ENCODE measurements around the gene CD6.

CD6 gene

GRCh38 chr11:60942219-60942618 is 29.3 kb upstream of the CD6 start:
- no peak overlapping the region for H2BK120ac ChIP-seq (ENCODE audit: low read depth, low read length)
- no peak for DNase-seq
- H4K8ac ChIP-seq (ENCODE audit: low read depth, low read length), result no peak overlapping the region
- H4K5ac ChIP-seq (ENCODE audit: low read length), result no peak overlapping the region
- H3K79me2 ChIP-seq (ENCODE audit: control insufficient read depth, insufficient read depth, low read length), result no peaks in the 10 kb centered on the region
- no peak overlapping the region for H3K4me3 ChIP-seq (ENCODE audit: low read length)
- H3K9ac ChIP-seq (ENCODE audit: low read length), result no peak overlapping the region
- H3K56ac ChIP-seq (ENCODE audit: low read length), result no peak overlapping the region
- H3K23ac ChIP-seq (ENCODE audit: low read length), result no peak overlapping the region
- no peak overlapping the region for H3K27ac ChIP-seq (ENCODE audit: low read depth, low read length)
- no peak overlapping the region for H3K4ac ChIP-seq (ENCODE audit: low read depth, low read length)
- H3K4me1 ChIP-seq (ENCODE audit: control insufficient read depth, low read depth, low read length), result no peaks in the 10 kb centered on the region
- no peak overlapping the region for H3K4me2 ChIP-seq (ENCODE audit: low read length)
- H2AK5ac ChIP-seq (ENCODE audit: low read length), result no peak overlapping the region
- no peak overlapping the region for H3K18ac ChIP-seq (ENCODE audit: low read length)
- H3K36me3 ChIP-seq (ENCODE audit: control insufficient read depth, insufficient read depth, low read length), result no peaks in the 10 kb centered on the region
- no peaks in the 10 kb centered on the region for H3K27me3 ChIP-seq (ENCODE audit: insufficient read depth, low read length, poor library complexity)
- H3K79me1 ChIP-seq (ENCODE audit: low read length), result no peaks in the 10 kb centered on the region
- H2BK5ac ChIP-seq (ENCODE audit: low read length), result no peak overlapping the region
- no peak overlapping the region for H2BK15ac ChIP-seq (replicated peaks; ENCODE audit: low read depth)
- no CpG with 5 or more reads among the region's 4 CpGs for WGBS (ENCODE audit: extremely low coverage, insufficient coverage, low lambda C conversion rate)

- H3K4ac ChIP-seq (ENCODE audit: low read depth, low read length), result no peak overlapping the region
- no peak overlapping the region for H3K56ac ChIP-seq (ENCODE audit: low read length)
- H3K27me3 ChIP-seq (ENCODE audit: insufficient read depth, low read length, poor library complexity), result no peaks in the 10 kb centered on the region
- H4K5ac ChIP-seq (ENCODE audit: low read length), result no peak overlapping the region
- H3K23ac ChIP-seq (ENCODE audit: low read length), result no peak overlapping the region
- no peak overlapping the region for H2BK15ac ChIP-seq (replicated peaks; ENCODE audit: low read depth)
- no peaks in the 10 kb centered on the region for H3K79me2 ChIP-seq (ENCODE audit: control insufficient read depth, insufficient read depth, low read length)
- H3K27ac ChIP-seq (ENCODE audit: low read depth, low read length), result no peak overlapping the region
- no peak overlapping the region for H2BK120ac ChIP-seq (ENCODE audit: low read depth, low read length)
- no peak for DNase-seq
- no CpG with 5 or more reads among the region's 9 CpGs for WGBS (ENCODE audit: extremely low coverage, insufficient coverage, low lambda C conversion rate)
- H3K9ac ChIP-seq (ENCODE audit: low read length), result no peak overlapping the region
- no peak overlapping the region for H2AK5ac ChIP-seq (ENCODE audit: low read length)
- no peaks in the 10 kb centered on the region for H3K4me1 ChIP-seq (ENCODE audit: control insufficient read depth, low read depth, low read length)
- H3K36me3 ChIP-seq (ENCODE audit: control insufficient read depth, insufficient read depth, low read length), result no peaks in the 10 kb centered on the region
- H2BK5ac ChIP-seq (ENCODE audit: low read length), result no peak overlapping the region
- no peak overlapping the region for H3K4me3 ChIP-seq (ENCODE audit: low read length)
- H3K79me1 ChIP-seq (ENCODE audit: low read length), result no peaks in the 10 kb centered on the region
- no peak overlapping the region for H3K4me2 ChIP-seq (ENCODE audit: low read length)
- no peak overlapping the region for H4K8ac ChIP-seq (ENCODE audit: low read depth, low read length)
- no peak overlapping the region for H3K18ac ChIP-seq (ENCODE audit: low read length)
Measured at GRCh38 chr11:60942970-60943565, 28.4 kb upstream of the CD6 start.

- no peaks in the 10 kb centered on the region for H3K27me3 ChIP-seq (ENCODE audit: insufficient read depth, low read length, poor library complexity)
- H4K5ac ChIP-seq (ENCODE audit: low read length), result no peak overlapping the region
- H3K4me1 ChIP-seq (ENCODE audit: control insufficient read depth, low read depth, low read length), result no peaks in the 10 kb centered on the region
- H3K27ac ChIP-seq (ENCODE audit: low read depth, low read length), result no peak overlapping the region
- no peak overlapping the region for H3K18ac ChIP-seq (ENCODE audit: low read length)
- no peak overlapping the region for H3K9ac ChIP-seq (ENCODE audit: low read length)
- no peak overlapping the region for H3K56ac ChIP-seq (ENCODE audit: low read length)
- no peak overlapping the region for H3K4me3 ChIP-seq (ENCODE audit: low read length)
- no peaks in the 10 kb centered on the region for H3K79me2 ChIP-seq (ENCODE audit: control insufficient read depth, insufficient read depth, low read length)
- H3K23ac ChIP-seq (ENCODE audit: low read length), result no peak overlapping the region
- no peak overlapping the region for H2AK5ac ChIP-seq (ENCODE audit: low read length)
- no peak overlapping the region for H2BK15ac ChIP-seq (replicated peaks; ENCODE audit: low read depth)
- no peaks in the 10 kb centered on the region for H3K79me1 ChIP-seq (ENCODE audit: low read length)
- WGBS (ENCODE audit: extremely low coverage, insufficient coverage, low lambda C conversion rate), result no CpG with 5 or more reads among the region's 11 CpGs
- DNase-seq, result peak; percentile 59
- H2BK5ac ChIP-seq (ENCODE audit: low read length), result no peak overlapping the region
- no peak overlapping the region for H4K8ac ChIP-seq (ENCODE audit: low read depth, low read length)
- H2BK120ac ChIP-seq (ENCODE audit: low read depth, low read length), result no peak overlapping the region
- H3K4ac ChIP-seq (ENCODE audit: low read depth, low read length), result no peak overlapping the region
- H3K36me3 ChIP-seq (ENCODE audit: control insufficient read depth, insufficient read depth, low read length), result no peaks in the 10 kb centered on the region
- H3K4me2 ChIP-seq (ENCODE audit: low read length), result no peak overlapping the region
Measured at GRCh38 chr11:60944490-60945294, 26.8 kb upstream of the CD6 start.

GRCh38 chr11:60945295-60945667 is 26.2 kb upstream of the CD6 start:
- Histone ChIP-seq H3K27ac (ENCODE audit: low read depth, low read length) (no peak overlapping the region), H2BK5ac (ENCODE audit: low read length) (no peak overlapping the region), H3K56ac (ENCODE audit: low read length) (no peak overlapping the region), H3K23ac (ENCODE audit: low read length) (no peak overlapping the region), H3K79me1 (ENCODE audit: low read length) (no peaks in the 10 kb centered on the region), H2BK120ac (ENCODE audit: low read depth, low read length) (no peak overlapping the region), H3K36me3 (ENCODE audit: control insufficient read depth, insufficient read depth, low read length) (no peaks in the 10 kb centered on the region), H3K18ac (ENCODE audit: low read length) (no peak overlapping the region), H4K5ac (ENCODE audit: low read length) (no peak overlapping the region), H3K9ac (ENCODE audit: low read length) (no peak overlapping the region), H3K4me1 (ENCODE audit: control insufficient read depth, low read depth, low read length) (no peaks in the 10 kb centered on the region), H3K27me3 (ENCODE audit: insufficient read depth, low read length, poor library complexity) (no peaks in the 10 kb centered on the region), H3K4me2 (ENCODE audit: low read length) (no peak overlapping the region), H2BK15ac (replicated peaks; ENCODE audit: low read depth) (no peak overlapping the region), H3K4me3 (ENCODE audit: low read length) (no peak overlapping the region), H3K4ac (ENCODE audit: low read depth, low read length) (no peak overlapping the region), H2AK5ac (ENCODE audit: low read length) (no peak overlapping the region), H4K8ac (ENCODE audit: low read depth, low read length) (no peak overlapping the region), H3K79me2 (ENCODE audit: control insufficient read depth, insufficient read depth, low read length) (no peaks in the 10 kb centered on the region)
- WGBS (ENCODE audit: extremely low coverage, insufficient coverage, low lambda C conversion rate), result no CpG with 5 or more reads among the region's 5 CpGs
- DNase-seq, result no peak

GRCh38 chr11:60946601-60947264 is 24.7 kb upstream of the CD6 start:
- no CpG with 5 or more reads among the region's 15 CpGs for WGBS (ENCODE audit: extremely low coverage, insufficient coverage, low lambda C conversion rate)
- H2BK120ac ChIP-seq (ENCODE audit: low read depth, low read length), result no peak overlapping the region
- H4K8ac ChIP-seq (ENCODE audit: low read depth, low read length), result no peak overlapping the region
- no peaks in the 10 kb centered on the region for H3K4me1 ChIP-seq (ENCODE audit: control insufficient read depth, low read depth, low read length)
- DNase-seq, result no peak
- no peaks in the 10 kb centered on the region for H3K79me1 ChIP-seq (ENCODE audit: low read length)
- no peak overlapping the region for H3K23ac ChIP-seq (ENCODE audit: low read length)
- H3K4ac ChIP-seq (ENCODE audit: low read depth, low read length), result no peak overlapping the region
- H3K79me2 ChIP-seq (ENCODE audit: control insufficient read depth, insufficient read depth, low read length), result no peaks in the 10 kb centered on the region
- H3K4me2 ChIP-seq (ENCODE audit: low read length), result no peak overlapping the region
- H4K5ac ChIP-seq (ENCODE audit: low read length), result no peak overlapping the region
- no peak overlapping the region for H3K56ac ChIP-seq (ENCODE audit: low read length)
- no peaks in the 10 kb centered on the region for H3K27me3 ChIP-seq (ENCODE audit: insufficient read depth, low read length, poor library complexity)
- H3K4me3 ChIP-seq (ENCODE audit: low read length), result no peak overlapping the region
- H3K36me3 ChIP-seq (ENCODE audit: control insufficient read depth, insufficient read depth, low read length), result no peaks in the 10 kb centered on the region
- no peak overlapping the region for H3K18ac ChIP-seq (ENCODE audit: low read length)
- H2BK15ac ChIP-seq (replicated peaks; ENCODE audit: low read depth), result no peak overlapping the region
- no peak overlapping the region for H3K27ac ChIP-seq (ENCODE audit: low read depth, low read length)
- no peak overlapping the region for H3K9ac ChIP-seq (ENCODE audit: low read length)
- H2AK5ac ChIP-seq (ENCODE audit: low read length), result no peak overlapping the region
- H2BK5ac ChIP-seq (ENCODE audit: low read length), result no peak overlapping the region

Measured in mesendoderm (in vitro differentiated cells).